K562 (cell line): ENCODE data around the gene LEMD1. TPM values are rescaled to one million over a fixed set of nuclear protein-coding genes. Genes with fewer than 3 reads are reported as not detected.

Experiments
- ATAC-seq: fragments of 200-7000 bp; cut with Tn5 transposase; 3 replicates; pipeline ENCODE4 v1.9.1; 2020; ENCODE audit warnings: moderate library complexity
- BruUV-seq: library from RNA; stranded (reverse); fragments of 400-500 nt; replicated peaks from 2 replicates; lab custom pipeline; 2021; lab: Mats Ljungman, UMichigan
- CTCF ChIA-PET: fragments of 300-600 bp; formaldehyde crosslinking; extraction: SDS; loops from one replicate; lab custom pipeline; 2021; ENCODE audit warnings: low intra/inter-chr PET ratio; lab: Yijun Ruan, JAX
- POLR2A ChIA-PET: fragments of 300-600, 350-650 bp; sonication (Branson Sonifier 250); formaldehyde crosslinking; extraction: SDS; loops from one replicate; lab custom pipeline; 2021; ENCODE audit warnings: antibody characterized with exemption, inconsistent platforms; lab: Yijun Ruan, JAX
- DNase-seq, 4 experiments: peaks; one replicate each; pipeline versions ENCODE4 v3.0.0 to v3.0.0-alpha.2; 2011 to 2018; ENCODE audit warnings: low spot score in 3 of 4, mixed read lengths in 3 of 4; ENCODE audit errors: extremely low read depth in 1 of 4
- FAIRE-seq: peaks from 2 replicates; lab custom pipeline; 2011; peaks lifted over from hg19 to GRCh38; lab: Jason Lieb, UNC
- H2AFZ ChIP-seq: 2 replicates; pipeline ENCODE4 v1.6.0; 2011; ENCODE audit warnings: low read depth, low read length, control low read depth, inconsistent platforms
- H3K27ac ChIP-seq: fragments of 200-600 bp; 3 replicates; pipeline ENCODE4 v1.8.0; 2011; ENCODE audit warnings: low read depth, mild to moderate bottlenecking, control low read depth, inconsistent platforms, low read length, moderate library complexity, mixed read lengths; ENCODE audit errors: extremely low read depth
- H3K27me3 ChIP-seq, 2 experiments: fragments of 300-600 bp in 1 of 2; 2 replicates in 1 of 2; 3 replicates in 1 of 2; pipeline versions ENCODE4 v1.6.0 to v1.8.0; 2011; ENCODE audit warnings: inconsistent platforms in 2 of 2, low read length in 2 of 2, mild to moderate bottlenecking in 1 of 2, mixed read lengths in 1 of 2, moderate library complexity in 1 of 2; ENCODE audit not compliant: control insufficient read depth in 2 of 2, insufficient read depth in 2 of 2
- H3K36me3 ChIP-seq: fragments of 300-600 bp; 3 replicates; pipeline ENCODE4 v1.8.0; 2011; ENCODE audit warnings: mild to moderate bottlenecking, low read length, inconsistent platforms; ENCODE audit not compliant: control insufficient read depth, insufficient read depth
- H3K4me1 ChIP-seq, 2 experiments: fragments of 200-600 bp in 1 of 2; replicated peaks in 1 of 2; 2 replicates in 1 of 2; 3 replicates in 1 of 2; pipeline versions ENCODE4 v1.5.1 to v1.8.0; 2011; ENCODE audit warnings: inconsistent platforms in 2 of 2, low read length in 2 of 2, mild to moderate bottlenecking in 1 of 2, mixed read lengths in 1 of 2, moderate library complexity in 1 of 2; ENCODE audit not compliant: control insufficient read depth in 2 of 2, insufficient read depth in 2 of 2
- H3K4me2 ChIP-seq: 2 replicates; pipeline ENCODE4 v1.6.1; 2011; ENCODE audit warnings: low read length, control low read depth, inconsistent platforms, mixed read lengths; ENCODE audit not compliant: insufficient read depth
- H3K4me3 ChIP-seq: fragments of 200-600 bp; sonication (generic), shearing (Covaris generic); 2 replicates; pipeline ENCODE4 v1.5.1; 2016; ENCODE audit warnings: control low read depth, inconsistent platforms
- H3K79me2 ChIP-seq: fragments of 200-600 bp; 3 replicates; pipeline ENCODE4 v1.8.0; 2011; ENCODE audit warnings: low read length, inconsistent platforms; ENCODE audit not compliant: control insufficient read depth, insufficient read depth
- H3K9ac ChIP-seq, 2 experiments: 2 replicates each; pipeline versions ENCODE4 v1.6.0 to v1.6.1; 2011; ENCODE audit warnings: low read depth in 2 of 2, low read length in 2 of 2, control low read depth in 1 of 2, inconsistent platforms in 1 of 2, mild to moderate bottlenecking in 1 of 2, mixed read lengths in 1 of 2; ENCODE audit not compliant: insufficient read depth in 1 of 2
- H3K9me1 ChIP-seq: one replicate; pipeline ENCODE4 v1.6.0; 2011; ENCODE audit warnings: inconsistent platforms, mild to moderate bottlenecking, low read length, moderate library complexity; ENCODE audit not compliant: control insufficient read depth, insufficient read depth
- H3K9me3 ChIP-seq: replicated peaks from 2 replicates; pipeline ENCODE4 v1.5.1; 2011; ENCODE audit warnings: low read depth, low read length, inconsistent platforms; ENCODE audit not compliant: control insufficient read depth, insufficient read depth
- H4K20me1 ChIP-seq: replicated peaks from 2 replicates; pipeline ENCODE4 v1.6.1; 2011; ENCODE audit warnings: low read length, inconsistent platforms, mixed read lengths; ENCODE audit not compliant: control insufficient read depth, insufficient read depth
- HSF4 ChIP-seq: fragments of 250-450 bp; sonication (Bioruptor Pico); IDR thresholded peaks from 2 replicates; pipeline ENCODE4 v2.1.2; 2022; ENCODE audit warnings: mild to moderate bottlenecking, moderate library complexity, borderline replicate concordance
- LEF1 ChIP-seq: fragments of 450-650 bp; IDR thresholded peaks from 2 replicates; pipeline ENCODE4 v1.6.1; 2016; ENCODE audit warnings: mild to moderate bottlenecking
- REST ChIP-seq, 2 experiments: fragments of 450-650 bp; formaldehyde crosslinking in 1 of 2; IDR thresholded peaks; 2 replicates each; pipeline versions ENCODE4 v1.4.0 to v1.6.1; 2014 to 2020; ENCODE audit warnings: mild to moderate bottlenecking in 2 of 2, borderline replicate concordance in 1 of 2, low read depth in 1 of 2
- SNRNP70 ChIP-seq: fragments of 200-400 bp; formaldehyde crosslinking; optimal IDR thresholded peaks from 2 replicates; pipeline ENCODE3; 2017; ENCODE audit warnings: low read depth, low read length
- ZBTB2 ChIP-seq: fragments of 450-650 bp; IDR thresholded peaks from 2 replicates; pipeline ENCODE4 v1.6.1; 2016; ENCODE audit warnings: antibody characterized with exemption
- ZNF764 ChIP-seq: fragments of 250-450 bp; sonication (Bioruptor Pico); IDR thresholded peaks from 2 replicates; pipeline ENCODE4 v1.4.0; 2020; ENCODE audit warnings: low read depth, mild to moderate bottlenecking, moderate library complexity
- WGBS: fragments of 100-300 bp; shearing (Covaris generic); methylation state at CpG from one replicate; pipeline ENCODE4 v1.1.6; 2016; ENCODE audit warnings: low coverage, mixed read lengths; ENCODE audit not compliant: insufficient coverage; ENCODE audit errors: missing lambda C conversion rate; 5-methylcytosine and 5-hydroxymethylcytosine counted together
- in situ Hi-C: fragments of 300-500 bp; cut with MboI; formaldehyde crosslinking; loops from 4 replicates; pipeline ENCODE4 v1.15.0; 2018; ENCODE audit warnings: inconsistent platforms, mixed read lengths
- intact Hi-C: fragments of 100-400 bp; cut with micrococcal nuclease; formaldehyde crosslinking; loops from 2 replicates; pipeline ENCODE4 v1.14.2; 2022
- polyA plus RNA-seq, 8 experiments: library from polyadenylated mRNA; depleted of rRNA in 4 of 8; stranded (reverse) in 5 of 8; unstranded in 3 of 8; fragments of >200 nt; fragmentation: Nextera tagmentation in 2 of 8; fragmentation: Illumina TruSeq in 1 of 8; extraction: Ambion mirVana in 2 of 8; extraction: Trizol in 1 of 8; gene quantifications; 2 replicates each; pipeline versions ENCODE4 v1.2.1 to v1.2.3, GENCODE V29; 2011 to 2014; ENCODE audit warnings: inconsistent platforms in 1 of 8, missing spikeins in 1 of 8
- total RNA-seq, 7 experiments: library from RNA; depleted of rRNA in 6 of 7; stranded (reverse); fragments of >200 nt in 6 of 7; fragmentation: Illumina TruSeq in 2 of 7; extraction: Trizol in 2 of 7; gene quantifications; 2 replicates each; pipeline versions ENCODE4 v1.2.1 to v1.2.3, GENCODE V29; 2011 to 2021; ENCODE audit warnings: low replicate concordance in 1 of 7
- TF ChIP-seq, protein P1 (sequence below), 3 experiments: IDR thresholded peaks in 2 of 3; conservative IDR thresholded peaks in 1 of 3; 2 replicates each; pipeline ENCODE4 v1.5.1; 2011 to 2012; ENCODE audit warnings: low read length in 3 of 3, mild to moderate bottlenecking in 3 of 3, control low read depth in 2 of 3, improper control_type of control experiment in 1 of 3, inconsistent platforms in 1 of 3, low read depth in 1 of 3, mixed read lengths in 1 of 3, moderate library complexity in 1 of 3; ENCODE audit not compliant: insufficient read depth in 2 of 3

Gene LEMD1
- total and polyA plus RNA-seq, 9 of the 15 experiments (the other 6 are each of a cell fraction or from before 2014, with no cell fraction given) = 0.11 to 2.4 (median 0.57) TPM; not detected in 1

DNA sequence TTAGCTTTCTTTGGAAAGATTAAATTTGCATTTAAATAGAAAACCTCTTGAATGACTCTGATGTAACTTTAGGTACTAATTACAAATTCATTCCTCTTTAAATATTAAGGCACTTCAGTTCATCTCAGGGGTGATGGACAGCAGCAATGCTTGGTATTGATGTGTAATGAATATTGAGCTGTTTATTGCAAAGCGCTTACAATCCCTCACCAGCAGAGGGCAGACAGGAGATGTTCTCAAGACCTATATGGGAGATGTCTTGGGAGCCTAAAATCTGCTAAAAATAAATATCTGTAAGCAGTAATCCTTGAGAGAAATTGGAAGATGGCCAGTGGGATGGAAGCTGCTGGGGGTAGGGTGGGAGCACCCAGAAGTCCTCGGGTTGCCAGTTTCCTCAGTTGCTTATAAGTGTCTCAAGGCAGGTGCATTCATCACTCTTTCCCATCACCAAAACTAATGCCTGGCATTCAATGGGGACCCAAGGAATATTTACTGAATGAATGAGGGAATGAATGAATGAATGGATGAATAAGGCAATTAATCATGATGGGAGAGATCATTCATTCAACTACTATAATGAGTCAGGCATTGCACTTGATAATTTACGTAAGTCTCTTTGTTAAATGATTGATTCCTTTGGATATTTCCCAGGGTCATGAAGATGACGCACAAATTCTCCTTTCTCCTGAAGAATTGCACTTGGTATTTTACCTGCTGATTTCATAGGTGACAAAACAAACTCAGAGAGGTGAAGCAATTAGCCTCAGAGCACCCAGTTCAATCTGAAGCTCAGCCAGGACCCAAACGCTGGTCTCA lies 67.4 kb downstream of the LEMD1 start:
- peak; percentile 50 to 79 (median 72) for DNase-seq
- H3K9ac ChIP-seq = no peak overlapping the region
- no peaks in the 10 kb centered on the region for H3K79me2 ChIP-seq
- H3K9me3 ChIP-seq = no peaks in the 10 kb centered on the region
- H3K27ac ChIP-seq = no peak overlapping the region
- in situ Hi-C loops (loop anchor here (10.0 kb wide), 1 partner anchor 130 kb away; no protein-coding TSS in a partner anchor), intact Hi-C loops (loop anchor here (1.0 to 10.0 kb wide), 5 partner anchors 19 to 170 kb away; no protein-coding TSS in a partner anchor)
- peaks cover 39 to 69% of the 10 kb centered on the region in 2 experiments for H3K27me3 ChIP-seq
- H3K4me3 ChIP-seq = no peak overlapping the region
- no peak overlapping the region for H3K4me2 ChIP-seq
- POLR2A ChIA-PET = interaction anchor here (0.6 to 1.2 kb wide), 8 partner anchors 9 to 1416 kb away, joined by 3 to 5 read pairs (median 4); no protein-coding TSS in a partner anchor
- FAIRE-seq = peak; percentile 95
- H3K36me3 ChIP-seq = no peaks in the 10 kb centered on the region
- no peaks in the 10 kb centered on the region for H3K9me1 ChIP-seq
- H4K20me1 ChIP-seq = peaks cover 17% of the 10 kb centered on the region; the same call in 1 of the 2 replicates
- CTCF ChIA-PET = interaction anchor here (0.6 to 1.8 kb wide), 8 partner anchors 19 to 546 kb away, joined by 3 to 11 read pairs (median 4); no protein-coding TSS in a partner anchor
- no peak overlapping the region for H2AFZ ChIP-seq
- peak; percentile 89 for ATAC-seq
- 5% methylated on average over 5 of the region's 5 CpGs for WGBS
- peaks cover 0 to 3% of the 10 kb centered on the region in 2 experiments; a peak in 1 of 5 replicates for H3K4me1 ChIP-seq
- BruUV-seq = no TSS peak
- no peak for TF ChIP-seq ZBTB2
- peak; percentile 80 for TF ChIP-seq ZNF764
- TF ChIP-seq, protein P1, sequence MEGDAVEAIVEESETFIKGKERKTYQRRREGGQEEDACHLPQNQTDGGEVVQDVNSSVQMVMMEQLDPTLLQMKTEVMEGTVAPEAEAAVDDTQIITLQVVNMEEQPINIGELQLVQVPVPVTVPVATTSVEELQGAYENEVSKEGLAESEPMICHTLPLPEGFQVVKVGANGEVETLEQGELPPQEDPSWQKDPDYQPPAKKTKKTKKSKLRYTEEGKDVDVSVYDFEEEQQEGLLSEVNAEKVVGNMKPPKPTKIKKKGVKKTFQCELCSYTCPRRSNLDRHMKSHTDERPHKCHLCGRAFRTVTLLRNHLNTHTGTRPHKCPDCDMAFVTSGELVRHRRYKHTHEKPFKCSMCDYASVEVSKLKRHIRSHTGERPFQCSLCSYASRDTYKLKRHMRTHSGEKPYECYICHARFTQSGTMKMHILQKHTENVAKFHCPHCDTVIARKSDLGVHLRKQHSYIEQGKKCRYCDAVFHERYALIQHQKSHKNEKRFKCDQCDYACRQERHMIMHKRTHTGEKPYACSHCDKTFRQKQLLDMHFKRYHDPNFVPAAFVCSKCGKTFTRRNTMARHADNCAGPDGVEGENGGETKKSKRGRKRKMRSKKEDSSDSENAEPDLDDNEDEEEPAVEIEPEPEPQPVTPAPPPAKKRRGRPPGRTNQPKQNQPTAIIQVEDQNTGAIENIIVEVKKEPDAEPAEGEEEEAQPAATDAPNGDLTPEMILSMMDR (IDR thresholded peaks at IDR 0.05 in 2 of 3, conservative IDR thresholded peaks at IDR 0.05 in 1 of 3; ENCODE audit: insufficient read depth in 2 of 3, low read depth in 1 of 3, low read length in 3 of 3) = peak; percentile 80 to 92 (median 86)
- no peak for TF ChIP-seq LEF1
- TF ChIP-seq REST (IDR thresholded peaks at IDR 0.05; ENCODE audit: borderline replicate concordance) = peak; percentile 59; the same call in 1 of the 2 replicates
- TF ChIP-seq REST (CRISPR knock-in tag; IDR thresholded peaks at IDR 0.05; ENCODE audit: low read depth) = no peak
- TF ChIP-seq HSF4 (CRISPR knock-in tag) = no peak
- no peak for TF ChIP-seq SNRNP70
